Subcutaneous adipose tissue (tissue), 4 donors: ENCODE measurements around the gene L1TD1. TPM values are rescaled to one million over a fixed set of nuclear protein-coding genes. Genes with fewer than 3 reads are reported as not detected.

ENCODE experiments used
- CTCF ChIP-seq: fragments of 450-650 bp; IDR thresholded peaks from one replicate; pipeline ENCODE4 v1.5.1; 2016; ENCODE audit warnings: low read depth, mild to moderate bottlenecking, control low read depth, antibody characterized with exemption, moderate library complexity
- total RNA-seq, 4 donors: library from RNA; depleted of rRNA; stranded (reverse); fragments of >200 nt; gene quantifications; one replicate each; pipeline ENCODE4 v1.1.0, GENCODE V29; 2016

L1TD1 gene
- total RNA-seq, 4 donors from 2014 or later = 0.22 to 0.34 TPM; not detected in 2

GRCh38 chr1:62196086-62196690, 1.5 kb downstream of the L1TD1 start:
- no peak for TF ChIP-seq CTCF

GRCh38 chr1:62198069-62198780, 3.6 kb downstream of the L1TD1 start:
- TF ChIP-seq CTCF = no peak

- no peak for TF ChIP-seq CTCF
Measured at GRCh38 chr1:62198781-62199125, 4.1 kb downstream of the L1TD1 start.

GRCh38 chr1:62207187-62207586, 12.5 kb downstream of the L1TD1 start:
- TF ChIP-seq CTCF = no peak

- TF ChIP-seq CTCF = no peak
Measured at GRCh38 chr1:62208087-62208486, 13.4 kb downstream of the L1TD1 start.

GRCh38 chr1:62208970-62209369, 14.3 kb downstream of the L1TD1 start:
- no peak for TF ChIP-seq CTCF

GRCh38 chr1:62209931-62210595, 15.4 kb downstream of the L1TD1 start:
- no peak for TF ChIP-seq CTCF
